GM23248 (cell line): ENCODE data around the gene BOLA2B. TPM values are rescaled to one million over a fixed set of nuclear protein-coding genes. Genes with fewer than 3 reads are reported as not detected.

Experiments
- DNase-seq: peaks from one replicate; pipeline ENCODE4 v3.0.0-alpha.2; 2015
- H2AFZ ChIP-seq: fragments of 200-600 bp; sonication (generic); 2 replicates; pipeline ENCODE4 v1.6.1; 2016; ENCODE audit warnings: antibody characterized with exemption
- H3F3A ChIP-seq: fragments of 200-600 bp; sonication (generic); 2 replicates; pipeline ENCODE4 v1.6.1; 2016; ENCODE audit warnings: mild to moderate bottlenecking, antibody characterized with exemption, mixed run types; ENCODE audit not compliant: insufficient read depth
- H3K27ac ChIP-seq: fragments of 200-600 bp; sonication (generic); 2 replicates; pipeline ENCODE4 v1.5.1; 2016; ENCODE audit warnings: mild to moderate bottlenecking
- H3K27me3 ChIP-seq: fragments of 200-600 bp; sonication (generic); replicated peaks from 2 replicates; pipeline ENCODE4 v1.6.1; 2016; ENCODE audit warnings: mild to moderate bottlenecking; ENCODE audit not compliant: insufficient read depth
- H3K36me3 ChIP-seq: fragments of 200-600 bp; sonication (generic); 2 replicates; pipeline ENCODE4 v1.6.1; 2016; ENCODE audit warnings: low read depth, mild to moderate bottlenecking
- H3K4me1 ChIP-seq: fragments of 200-600 bp; sonication (generic); 2 replicates; pipeline ENCODE4 v1.6.1; 2016; ENCODE audit warnings: mild to moderate bottlenecking; ENCODE audit not compliant: insufficient read depth
- H3K4me2 ChIP-seq: fragments of 200-600 bp; sonication (generic); one replicate; pipeline ENCODE4 v1.6.1; 2016; ENCODE audit warnings: mild to moderate bottlenecking; ENCODE audit not compliant: unreplicated experiment
- H3K4me3 ChIP-seq: fragments of 200-600 bp; sonication (generic); 2 replicates; pipeline ENCODE4 v1.5.1; 2016; ENCODE audit warnings: mild to moderate bottlenecking
- H3K79me2 ChIP-seq: fragments of 200-600 bp; sonication (generic); 2 replicates; pipeline ENCODE4 v1.6.1; 2016; ENCODE audit warnings: mild to moderate bottlenecking; ENCODE audit not compliant: insufficient read depth
- H3K9ac ChIP-seq: fragments of 200-600 bp; sonication (generic); 2 replicates; pipeline ENCODE4 v1.6.1; 2016; ENCODE audit warnings: mild to moderate bottlenecking
- H3K9me2 ChIP-seq: fragments of 200-600 bp; sonication (generic); 2 replicates; pipeline ENCODE4 v1.6.1; 2016; ENCODE audit warnings: mixed run types, mild to moderate bottlenecking, moderate library complexity; ENCODE audit not compliant: insufficient read depth
- H3K9me3 ChIP-seq: fragments of 200-600 bp; sonication (generic); one replicate; pipeline ENCODE4 v1.6.1; 2017; ENCODE audit warnings: low read depth
- H4K20me1 ChIP-seq: fragments of 200-600 bp; sonication (generic); 2 replicates; pipeline ENCODE4 v1.6.0; 2016; ENCODE audit not compliant: insufficient read depth
- EZH2 ChIP-seq: fragments of 200-600 bp; sonication (generic); IDR thresholded peaks from 2 replicates; pipeline ENCODE4 v1.6.1; 2018; ENCODE audit warnings: antibody characterized with exemption, mild to moderate bottlenecking; ENCODE audit not compliant: insufficient read depth, poor library complexity, severe bottlenecking
- EZH2phosphoT487 ChIP-seq: fragments of 200-600 bp; sonication (generic); IDR thresholded peaks from 2 replicates; pipeline ENCODE4 v1.6.1; 2018; ENCODE audit warnings: antibody characterized with exemption, moderate library complexity, mild to moderate bottlenecking, low read depth; ENCODE audit not compliant: insufficient read depth
- WGBS, 2 experiments: methylation state at CpG; one replicate each; pipeline ENCODE4 v1.1.6; 2015 to 2017; ENCODE audit warnings: low lambda C conversion rate in 2 of 2, low coverage in 1 of 2; ENCODE audit errors: missing lambda C conversion rate in 2 of 2; 5-methylcytosine and 5-hydroxymethylcytosine counted together
- in situ Hi-C: fragments of 300-500 bp; cut with MboI; formaldehyde crosslinking; loops from 2 replicates; pipeline ENCODE4 v1.15.0; 2020
- polyA plus RNA-seq: library from polyadenylated mRNA; unstranded; fragments of >200 nt; fragmentation: Nextera tagmentation; extraction: Ambion mirVana; gene quantifications from 2 replicates; pipeline ENCODE4 v1.2.1, GENCODE V29; 2016
- total RNA-seq: library from RNA; depleted of rRNA; stranded (reverse); fragments of >200 nt; shearing (Covaris generic); gene quantifications from 2 replicates; pipeline ENCODE4 v1.2.3, GENCODE V29; 2014

Gene BOLA2B
- total and polyA plus RNA-seq, 2 experiments from 2014 or later: 146 to 155 TPM

GRCh38 chr16:30187971-30188561 is 5.4 kb downstream of the BOLA2B start:
- Histone ChIP-seq H3K4me3 (no peak overlapping the region), H3K9me2 (no peaks in the 10 kb centered on the region), H3K4me1 (no peaks in the 10 kb centered on the region), H3F3A (no peaks in the 10 kb centered on the region), H3K36me3 (no peaks in the 10 kb centered on the region), H3K9ac (no peak overlapping the region), H3K4me2 (no peak overlapping the region), H2AFZ (no peak overlapping the region), H3K79me2 (no peaks in the 10 kb centered on the region), H3K27ac (no peak overlapping the region), H4K20me1 (no peaks in the 10 kb centered on the region), H3K9me3 (no peaks in the 10 kb centered on the region), H3K27me3 (no peaks in the 10 kb centered on the region)
- no peak for DNase-seq
- no peak for TF ChIP-seq EZH2
- TF ChIP-seq EZH2phosphoT487: no peak
- in situ Hi-C loops: no loop called here
- 89 to 93% methylated on average over 17 to 23 of the region's 23 CpGs for WGBS, 2 experiments

GRCh38 chr16:30187556-30187865 is 6.0 kb downstream of the BOLA2B start:
- no peak for DNase-seq
- no peaks in the 10 kb centered on the region for H3F3A ChIP-seq
- no peak overlapping the region for H3K4me3 ChIP-seq
- H3K27ac ChIP-seq: no peak overlapping the region
- H2AFZ ChIP-seq: no peak overlapping the region
- H3K4me1 ChIP-seq: no peaks in the 10 kb centered on the region
- H4K20me1 ChIP-seq: no peaks in the 10 kb centered on the region
- no peaks in the 10 kb centered on the region for H3K9me3 ChIP-seq
- in situ Hi-C loops: no loop called here
- no peak overlapping the region for H3K4me2 ChIP-seq
- WGBS, 2 experiments: 82 to 91% methylated on average over 7 to 9 of the region's 9 CpGs
- H3K9me2 ChIP-seq: no peaks in the 10 kb centered on the region
- H3K79me2 ChIP-seq: no peaks in the 10 kb centered on the region
- TF ChIP-seq EZH2: no peak
- no peak for TF ChIP-seq EZH2phosphoT487
- no peaks in the 10 kb centered on the region for H3K27me3 ChIP-seq
- no peaks in the 10 kb centered on the region for H3K36me3 ChIP-seq
- no peak overlapping the region for H3K9ac ChIP-seq

- no peaks in the 10 kb centered on the region for H4K20me1 ChIP-seq
- no peaks in the 10 kb centered on the region for H3K9me2 ChIP-seq
- no peak overlapping the region for H3K9ac ChIP-seq
- no peaks in the 10 kb centered on the region for H3F3A ChIP-seq
- H3K36me3 ChIP-seq: no peaks in the 10 kb centered on the region
- no peak overlapping the region for H3K4me2 ChIP-seq
- H3K4me3 ChIP-seq: no peak overlapping the region
- H3K27me3 ChIP-seq: no peaks in the 10 kb centered on the region
- no peak overlapping the region for H3K27ac ChIP-seq
- H3K9me3 ChIP-seq: no peaks in the 10 kb centered on the region
- no peak overlapping the region for H2AFZ ChIP-seq
- H3K4me1 ChIP-seq: no peaks in the 10 kb centered on the region
- DNase-seq: peak; percentile 58
- in situ Hi-C loops: no loop called here
- TF ChIP-seq EZH2phosphoT487 (no peak), EZH2 (no peak)
- 64 to 75% methylated on average over 34 to 36 of the region's 36 CpGs for WGBS, 2 experiments
- no peaks in the 10 kb centered on the region for H3K79me2 ChIP-seq
These were observed 6.5 kb downstream of the BOLA2B start for GRCh38 chr16:30186782-30187555.

GRCh38 chr16:30186444-30186781 is 7.1 kb downstream of the BOLA2B start:
- 94 to 100% methylated on average over 5 to 9 of the region's 9 CpGs for WGBS, 2 experiments
- Histone ChIP-seq H3K9me2 (no peaks in the 10 kb centered on the region), H3K4me2 (no peak overlapping the region), H3K4me3 (no peak overlapping the region), H3F3A (no peaks in the 10 kb centered on the region), H3K27me3 (no peaks in the 10 kb centered on the region), H3K9me3 (no peaks in the 10 kb centered on the region), H3K4me1 (no peaks in the 10 kb centered on the region), H2AFZ (no peak overlapping the region), H3K27ac (no peak overlapping the region), H3K79me2 (no peaks in the 10 kb centered on the region), H3K36me3 (no peaks in the 10 kb centered on the region), H4K20me1 (no peaks in the 10 kb centered on the region), H3K9ac (no peak overlapping the region)
- TF ChIP-seq EZH2phosphoT487: no peak
- TF ChIP-seq EZH2: no peak
- DNase-seq: no peak
- in situ Hi-C loops: no loop called here
